Fibroblast of skin of abdomen (primary cell): ENCODE results near the gene ADARB2.
"Not testable (repeated sequence)": the region's sequence is repeated elsewhere in the genome, so short reads cannot be mapped to it uniquely, and the experiment has no call there.

Experiments
- DNase-seq: peaks from one replicate; pipeline ENCODE4 v3.0.0-alpha.2; 2013

The ADARB2 gene

GRCh38 chr10:1272777-1273161 is 464.6 kb downstream of the ADARB2 start:
- no peak for DNase-seq

GRCh38 chr10:1272079-1272776 is 465.1 kb downstream of the ADARB2 start:
- no peak for DNase-seq

- DNase-seq = no peak
These were observed 466.4 kb downstream of the ADARB2 start for GRCh38 chr10:1270906-1271305.

GRCh38 chr10:1270490-1270889 is 466.8 kb downstream of the ADARB2 start:
- no peak for DNase-seq

GRCh38 chr10:1268831-1269230 is 468.5 kb downstream of the ADARB2 start:
- no peak for DNase-seq

GRCh38 chr10:1267568-1267967 is 469.8 kb downstream of the ADARB2 start:
- no peak for DNase-seq

- no peak for DNase-seq
These were observed 470.2 kb downstream of the ADARB2 start for GRCh38 chr10:1267148-1267547.

GRCh38 chr10:1266033-1266802 is 471.1 kb downstream of the ADARB2 start:
- DNase-seq = no peak

- DNase-seq = no peak
These were observed 473.3 kb downstream of the ADARB2 start for GRCh38 chr10:1264001-1264400.

- DNase-seq = no peak
These were observed 480.1 kb downstream of the ADARB2 start for GRCh38 chr10:1257274-1257673.

- DNase-seq = no peak
These were observed 480.9 kb downstream of the ADARB2 start for GRCh38 chr10:1256432-1256725.

- DNase-seq = no peak
These were observed 481.5 kb downstream of the ADARB2 start for GRCh38 chr10:1255600-1256431.

- no peak for DNase-seq
These were observed 482.2 kb downstream of the ADARB2 start for GRCh38 chr10:1255118-1255517.

- no peak for DNase-seq
These were observed 483.6 kb downstream of the ADARB2 start for GRCh38 chr10:1253523-1254353.

- no peak for DNase-seq
These were observed 485.6 kb downstream of the ADARB2 start for GRCh38 chr10:1251769-1252168.

GRCh38 chr10:1249142-1249920 is 488.0 kb downstream of the ADARB2 start:
- no peak for DNase-seq

GRCh38 chr10:1248262-1248630 is 489.1 kb downstream of the ADARB2 start:
- not testable (repeated sequence) for DNase-seq

GRCh38 chr10:1247598-1248261 is 489.6 kb downstream of the ADARB2 start:
- DNase-seq = no peak

GRCh38 chr10:1244493-1244892 is 492.8 kb downstream of the ADARB2 start:
- no peak for DNase-seq

GRCh38 chr10:1243486-1244234 is 493.7 kb downstream of the ADARB2 start:
- no peak for DNase-seq

- DNase-seq = no peak
These were observed 494.4 kb downstream of the ADARB2 start for GRCh38 chr10:1242975-1243374.
